Measurements from ENCODE around the gene C6orf89. TPM values are rescaled to one million over a fixed set of nuclear protein-coding genes. Genes with fewer than 3 reads are reported as not detected.
A peak's percentile ranks its signal among the peaks of the same experiment; 100 is the strongest.

The C6orf89 gene
- total RNA-seq, 1 donor from 2014 or later: 36.8 TPM

DNA sequence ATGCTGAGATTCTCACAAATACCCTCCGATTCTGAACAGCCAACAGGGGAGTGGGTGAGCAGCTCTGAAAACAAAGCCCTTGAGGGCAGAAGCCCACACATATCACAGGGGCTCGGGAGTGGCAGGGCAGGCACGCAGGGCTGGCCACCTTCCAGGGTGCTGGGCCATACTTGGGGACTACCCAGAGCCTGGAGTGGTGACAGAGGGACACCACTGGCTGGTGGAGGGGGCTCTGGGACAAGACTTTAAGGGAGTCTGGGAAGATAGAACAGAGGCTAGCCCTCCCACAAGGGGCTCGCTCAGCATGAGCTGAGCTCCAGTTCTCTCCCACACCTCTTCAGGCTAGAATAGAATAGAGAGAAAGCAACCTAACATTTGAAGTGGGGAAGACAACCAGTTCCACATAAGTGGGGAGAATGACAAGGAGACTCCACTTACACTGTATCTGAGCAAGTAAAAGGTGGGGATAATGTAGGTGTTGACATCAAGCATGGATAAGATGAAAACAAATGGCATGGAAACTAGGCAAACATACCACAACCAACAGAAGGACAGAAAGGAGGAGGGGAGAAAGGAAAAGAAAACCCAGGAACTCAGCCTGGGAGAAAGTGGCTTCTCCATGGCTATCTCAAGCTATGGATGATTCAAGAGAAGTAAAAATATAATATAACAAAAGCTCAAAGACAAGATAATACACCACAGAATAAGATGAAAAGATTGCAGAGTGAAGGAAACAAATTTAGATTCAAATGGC, 18.1 kb upstream of the C6orf89 start:
- DNase-seq (ENCODE audit: extremely low spot score in 2 of 2): no peak
- no peaks in the 10 kb centered on the region for H3K9me3 ChIP-seq
- no peak for TF ChIP-seq POLR2A (IDR thresholded peaks at IDR 0.05)
- no peak for TF ChIP-seq CTCF (IDR thresholded peaks at IDR 0.05)
- TF ChIP-seq POLR2AphosphoS5 (IDR thresholded peaks at IDR 0.05; ENCODE audit: insufficient read depth in 1 of 2, low read depth in 1 of 2): no peak
- H3K4me3 ChIP-seq: no peak overlapping the region
- H3K27me3 ChIP-seq: no peaks in the 10 kb centered on the region
- no peaks in the 10 kb centered on the region for H3K4me1 ChIP-seq
- no peak overlapping the region for H3K27ac ChIP-seq
- peaks cover 0 to 19% of the 10 kb centered on the region in 2 donors for H3K36me3 ChIP-seq
- intact Hi-C loops (cut with DNase I): no loop called here

- intact Hi-C loops (cut with DNase I): no loop called here
- Histone ChIP-seq H3K4me3 (no peak overlapping the region), H3K9me3 (no peaks in the 10 kb centered on the region), H3K27me3 (no peaks in the 10 kb centered on the region), H3K4me1 (peaks cover 20% of the 10 kb centered on the region), H3K36me3 (peaks cover 0 to 19% of the 10 kb centered on the region in 2 donors), H3K27ac (no peak overlapping the region)
- no peak for DNase-seq (ENCODE audit: extremely low spot score in 2 of 2)
- TF ChIP-seq CTCF (IDR thresholded peaks at IDR 0.05): no peak
- no peak for TF ChIP-seq POLR2A (IDR thresholded peaks at IDR 0.05)
- TF ChIP-seq POLR2AphosphoS5 (IDR thresholded peaks at IDR 0.05; ENCODE audit: insufficient read depth in 1 of 2, low read depth in 1 of 2): no peak
Observed at GRCh38 chr6:36871686-36872085, 14.1 kb upstream of the C6orf89 start.

- no peaks in the 10 kb centered on the region for H3K9me3 ChIP-seq
- H3K4me3 ChIP-seq: no peak overlapping the region
- intact Hi-C loops (cut with DNase I): no loop called here
- H3K27me3 ChIP-seq: no peaks in the 10 kb centered on the region
- no peak for TF ChIP-seq CTCF (IDR thresholded peaks at IDR 0.05)
- no peak for TF ChIP-seq POLR2AphosphoS5 (IDR thresholded peaks at IDR 0.05; ENCODE audit: insufficient read depth in 1 of 2, low read depth in 1 of 2)
- no peak for TF ChIP-seq POLR2A (IDR thresholded peaks at IDR 0.05)
- H3K27ac ChIP-seq: no peak overlapping the region
- DNase-seq (ENCODE audit: extremely low spot score in 2 of 2): no peak
- peaks cover 0 to 11% of the 10 kb centered on the region in 2 donors for H3K36me3 ChIP-seq
- H3K4me1 ChIP-seq: peaks cover 20% of the 10 kb centered on the region
Observed at GRCh38 chr6:36873115-36873514, 12.6 kb upstream of the C6orf89 start.

DNA sequence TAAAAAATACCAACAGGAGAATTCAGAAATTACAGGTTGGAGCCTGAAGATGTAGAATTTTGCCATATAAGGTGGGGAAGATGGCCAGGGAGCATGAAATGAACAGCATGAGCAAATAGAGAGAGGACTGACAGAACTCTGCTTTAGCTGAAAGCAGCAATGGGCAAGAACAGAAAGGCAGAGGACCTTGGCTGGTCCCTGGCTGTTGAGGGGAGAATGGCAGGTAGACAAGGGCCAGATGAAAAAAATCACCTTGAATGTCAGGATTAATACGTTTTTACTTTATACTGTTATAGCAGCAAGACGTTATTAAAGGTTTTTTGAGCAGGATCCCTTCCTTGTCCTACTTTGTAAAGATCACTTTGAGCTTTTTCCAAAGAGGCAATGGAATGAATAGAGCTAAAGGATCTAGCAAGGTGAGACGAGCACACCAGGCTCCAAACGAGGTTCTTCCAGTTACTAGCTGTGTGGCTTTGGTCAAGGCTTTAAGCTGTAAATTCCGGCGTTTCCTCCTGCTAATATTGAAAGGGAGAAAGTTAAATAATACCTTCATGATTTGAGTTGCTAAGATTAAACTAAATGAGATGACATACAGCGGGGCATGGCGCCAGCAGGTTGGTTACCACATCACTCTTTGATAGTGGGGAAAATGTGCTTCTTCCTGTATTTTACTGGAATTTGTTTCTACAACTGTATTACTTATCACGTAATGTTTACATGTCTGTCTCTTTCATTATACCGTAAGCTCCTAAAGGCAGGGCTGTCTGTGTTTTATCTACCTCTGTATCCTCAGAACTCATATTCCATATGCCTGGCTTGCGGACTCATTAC, 11.9 kb upstream of the C6orf89 start:
- no peak for TF ChIP-seq POLR2AphosphoS5 (IDR thresholded peaks at IDR 0.05; ENCODE audit: insufficient read depth in 1 of 2, low read depth in 1 of 2)
- TF ChIP-seq CTCF (IDR thresholded peaks at IDR 0.05): no peak
- no peak for TF ChIP-seq POLR2A (IDR thresholded peaks at IDR 0.05)
- DNase-seq (ENCODE audit: extremely low spot score in 2 of 2): no peak
- H3K4me3 ChIP-seq: peak overlapping the region; percentile 76 to 82
- H3K27ac ChIP-seq: peak overlapping the region; percentile 81
- no peaks in the 10 kb centered on the region for H3K27me3 ChIP-seq
- peaks cover 20% of the 10 kb centered on the region for H3K4me1 ChIP-seq
- H3K36me3 ChIP-seq: peaks cover 0 to 7% of the 10 kb centered on the region in 2 donors
- intact Hi-C loops (cut with DNase I): no loop called here
- no peaks in the 10 kb centered on the region for H3K9me3 ChIP-seq

Measured in vagina (tissue), 2 donors.